Ascending aorta (tissue), 2 donors: ENCODE measurements around the gene TWSG1. TPM values are rescaled to one million over a fixed set of nuclear protein-coding genes. Genes with fewer than 3 reads are reported as not detected.

Experiments
- DNase-seq, 2 donors: peaks; one replicate each; pipeline ENCODE4 v3.0.0-alpha.2; 2019; ENCODE audit warnings: low spot score in 2 of 2
- H3K27ac ChIP-seq, 2 donors: fragments of 200-600 bp; sonication (generic); one replicate each; pipeline ENCODE4 v1.5.1; 2016 to 2017; ENCODE audit warnings: mild to moderate bottlenecking in 1 of 2
- H3K27me3 ChIP-seq: fragments of 200-600 bp; sonication (generic); one replicate; pipeline ENCODE4 v1.5.1; 2017
- H3K36me3 ChIP-seq, 2 donors: fragments of 200-600 bp; sonication (generic); one replicate each; pipeline ENCODE4 v1.5.1; 2016
- H3K4me1 ChIP-seq, 2 donors: fragments of 200-600 bp; sonication (generic); one replicate each; pipeline ENCODE4 v1.5.1; 2016 to 2017; ENCODE audit warnings: mild to moderate bottlenecking in 1 of 2
- H3K4me3 ChIP-seq, 2 donors: fragments of 200-600 bp; sonication (generic); one replicate each; pipeline ENCODE4 v1.5.1; 2016 to 2017; ENCODE audit warnings: mild to moderate bottlenecking in 1 of 2
- H3K9me3 ChIP-seq, 2 donors: fragments of 200-600 bp; sonication (generic); one replicate each; pipeline ENCODE4 v1.5.1; 2016
- CTCF ChIP-seq, 3 experiments: fragments of 200-600 bp in 2 of 3; fragments of 450-650 bp in 1 of 3; sonication (generic) in 2 of 3; IDR thresholded peaks; one replicate each; pipeline ENCODE4 v1.5.1; 2016 to 2019; ENCODE audit warnings: antibody characterized with exemption in 3 of 3, mild to moderate bottlenecking in 1 of 3, moderate library complexity in 1 of 3
- intact Hi-C: fragments of 100-400 bp; cut with DNase I; formaldehyde crosslinking; loops from one replicate; pipeline ENCODE4 v1.15.1; 2023
- total RNA-seq: library from RNA; depleted of rRNA; stranded (reverse); fragments of >200 nt; gene quantifications from one replicate; pipeline ENCODE4 v1.1.0, GENCODE V29; 2016

The TWSG1 gene
- total RNA-seq, 1 donor from 2014 or later, result 25.0 TPM

DNA sequence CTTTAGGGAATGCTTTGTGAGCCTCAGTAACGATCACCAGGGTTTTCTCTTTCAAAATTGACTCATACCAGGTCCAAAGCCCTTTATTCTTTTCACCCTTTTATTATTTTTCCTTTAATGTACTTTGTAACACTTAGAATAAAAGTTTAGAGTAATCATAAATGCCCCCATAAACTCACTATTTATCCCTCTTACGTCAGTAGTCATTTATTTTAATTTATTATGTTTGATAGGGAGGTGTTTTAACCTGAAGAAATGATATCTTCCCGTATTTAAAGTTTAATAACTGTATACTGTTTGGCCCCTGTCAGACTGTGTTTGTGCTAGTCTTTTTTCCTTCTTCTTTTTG, 1.1 kb downstream of the TWSG1 start:
- intact Hi-C loops, result loop anchor here (2.0 to 10.0 kb wide), 4 partner anchors 27 to 631 kb away; partner anchors contain the start of genes MTCL1 and VAPA
- Histone ChIP-seq H3K36me3 (peaks cover 3 to 23% of the 10 kb centered on the region in 2 donors), H3K4me3 (peak overlapping the region; percentile 69 to 86), H3K27me3 (no peaks in the 10 kb centered on the region), H3K4me1 (peaks cover 0 to 14% of the 10 kb centered on the region in 2 donors), H3K9me3 (no peaks in the 10 kb centered on the region), H3K27ac (no peak overlapping the region)
- TF ChIP-seq CTCF (IDR thresholded peaks at IDR 0.05), result no peak
- DNase-seq, result no peak

GRCh38 chr18:9336827-9337226, 2.3 kb downstream of the TWSG1 start:
- Histone ChIP-seq H3K4me3 (no peak overlapping the region), H3K27me3 (no peaks in the 10 kb centered on the region), H3K9me3 (no peaks in the 10 kb centered on the region), H3K4me1 (peaks cover 0 to 16% of the 10 kb centered on the region in 2 donors), H3K36me3 (peaks cover 3 to 31% of the 10 kb centered on the region in 2 donors), H3K27ac (no peak overlapping the region)
- no peak for DNase-seq
- intact Hi-C loops, result loop anchor here (10.0 kb wide), 2 partner anchors 78 to 578 kb away; partner anchors contain the start of gene VAPA
- no peak for TF ChIP-seq CTCF (IDR thresholded peaks at IDR 0.05)

DNA sequence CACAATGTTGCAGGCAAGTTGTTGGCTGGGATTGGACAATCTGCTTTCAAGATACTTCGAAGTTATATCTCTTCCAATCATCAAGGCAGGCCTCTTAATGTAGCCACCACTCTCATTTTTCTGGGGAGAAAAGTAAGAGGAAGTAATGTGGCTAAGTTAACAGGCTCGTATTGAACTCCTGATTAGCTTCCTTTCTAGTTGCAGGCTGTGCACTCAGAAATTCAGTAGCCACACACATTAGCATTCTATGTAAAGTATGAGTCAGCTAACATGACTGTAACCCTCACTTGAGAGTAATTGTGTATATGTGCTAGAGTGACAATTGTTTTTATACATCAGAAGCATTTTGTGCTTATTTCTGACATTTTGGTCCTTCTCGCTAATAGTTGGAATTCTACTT, 3.3 kb downstream of the TWSG1 start:
- intact Hi-C loops, result loop anchor here (10.0 kb wide), 2 partner anchors 77 to 577 kb away; partner anchors contain the start of gene VAPA
- Histone ChIP-seq H3K27ac (no peak overlapping the region), H3K4me3 (no peak overlapping the region), H3K36me3 (peaks cover 3 to 31% of the 10 kb centered on the region in 2 donors), H3K27me3 (no peaks in the 10 kb centered on the region), H3K4me1 (peaks cover 0 to 24% of the 10 kb centered on the region in 2 donors), H3K9me3 (no peaks in the 10 kb centered on the region)
- no peak for DNase-seq
- no peak for TF ChIP-seq CTCF (IDR thresholded peaks at IDR 0.05)

DNA sequence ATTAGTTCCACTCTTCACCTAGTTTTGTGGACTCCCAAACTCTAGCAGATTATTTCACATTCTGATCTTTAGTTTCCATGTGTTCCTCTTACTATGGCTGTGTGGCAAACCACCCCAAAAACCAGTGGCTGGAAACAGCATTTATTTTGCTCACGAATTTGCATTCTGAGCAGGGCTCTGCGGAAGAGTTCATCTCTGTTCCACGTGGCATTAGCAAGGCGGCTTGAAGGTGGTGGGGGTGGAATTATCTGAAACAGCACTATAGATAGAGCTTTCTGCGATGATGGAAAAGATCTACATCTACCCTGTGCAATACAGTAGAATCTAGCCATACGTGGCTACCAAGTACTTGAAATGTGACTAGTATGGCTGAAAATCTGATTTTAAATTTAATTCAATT, 5.9 kb downstream of the TWSG1 start:
- TF ChIP-seq CTCF (IDR thresholded peaks at IDR 0.05), result no peak
- Histone ChIP-seq H3K36me3 (peaks cover 6 to 44% of the 10 kb centered on the region in 2 donors), H3K27ac (no peak overlapping the region), H3K9me3 (no peaks in the 10 kb centered on the region), H3K4me3 (no peak overlapping the region), H3K4me1 (peaks cover 0 to 24% of the 10 kb centered on the region in 2 donors), H3K27me3 (no peaks in the 10 kb centered on the region)
- DNase-seq, result no peak
- intact Hi-C loops, result no loop called here

DNA sequence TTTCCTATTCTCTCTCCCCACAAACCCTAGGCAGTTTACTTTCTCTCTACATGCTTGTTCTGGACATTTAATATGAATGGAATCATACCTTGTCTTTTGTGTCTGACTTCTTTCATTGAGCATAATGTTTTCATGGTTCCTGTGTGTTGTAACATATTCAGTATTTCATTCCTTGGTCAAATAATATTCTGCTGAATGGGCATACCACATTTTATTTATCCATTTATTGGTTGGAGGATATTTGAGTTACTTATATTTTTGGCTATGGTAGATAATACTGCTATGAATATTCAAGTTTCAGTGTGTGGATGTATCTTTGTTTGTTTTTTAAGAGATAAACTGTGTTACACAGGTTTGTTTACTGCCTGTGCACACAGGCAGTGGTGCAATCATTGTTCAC, 9.0 kb downstream of the TWSG1 start:
- H3K4me1 ChIP-seq, result peaks cover 0 to 14% of the 10 kb centered on the region in 2 donors
- DNase-seq, result no peak
- intact Hi-C loops, result no loop called here
- no peak overlapping the region for H3K27ac ChIP-seq
- no peaks in the 10 kb centered on the region for H3K27me3 ChIP-seq
- TF ChIP-seq CTCF (IDR thresholded peaks at IDR 0.05), result no peak
- H3K9me3 ChIP-seq, result no peaks in the 10 kb centered on the region
- H3K36me3 ChIP-seq, result peaks cover 3 to 34% of the 10 kb centered on the region in 2 donors
- no peak overlapping the region for H3K4me3 ChIP-seq

DNA sequence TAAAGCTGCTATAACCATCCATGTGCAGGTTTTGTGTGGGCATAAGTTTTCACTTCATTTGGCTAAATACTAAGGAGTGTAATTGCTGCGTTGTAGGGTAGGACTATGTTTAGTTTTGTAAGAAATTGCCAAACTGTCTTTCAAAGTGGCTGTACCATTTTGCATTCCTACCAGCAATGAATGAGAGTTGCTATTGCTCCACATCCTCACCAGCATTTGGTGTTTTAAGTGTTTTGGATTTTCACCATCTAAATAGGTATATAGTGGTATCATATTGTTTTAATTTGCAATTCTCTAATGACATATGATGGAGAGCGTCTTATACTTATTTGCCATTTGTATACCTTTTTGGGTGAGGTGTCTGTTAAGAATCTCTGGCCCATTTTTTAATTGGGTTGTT, 12.2 kb downstream of the TWSG1 start:
- Histone ChIP-seq H3K9me3 (no peaks in the 10 kb centered on the region), H3K27me3 (no peaks in the 10 kb centered on the region), H3K36me3 (peaks cover 2 to 13% of the 10 kb centered on the region in 2 donors), H3K4me1 (peaks cover 0 to 13% of the 10 kb centered on the region in 2 donors), H3K27ac (no peak overlapping the region), H3K4me3 (no peak overlapping the region)
- intact Hi-C loops, result no loop called here
- DNase-seq, result no peak
- no peak for TF ChIP-seq CTCF (IDR thresholded peaks at IDR 0.05)
